H1 (cell line): ENCODE results near the gene FAM210A. TPM values are rescaled to one million over a fixed set of nuclear protein-coding genes. Genes with fewer than 3 reads are reported as not detected.

ENCODE experiments used
- CTCF ChIA-PET: fragments of 300-600 bp; sonication (Branson Sonifier 250); formaldehyde crosslinking; loops from one replicate; lab custom pipeline; 2021; ENCODE audit not compliant: partially characterized antibody; lab: Charles Lee
- POLR2A ChIA-PET: fragments of 300-600 bp; sonication (Branson Sonifier 250); formaldehyde crosslinking; loops from one replicate; lab custom pipeline; 2021; ENCODE audit warnings: inconsistent platforms; ENCODE audit not compliant: partially characterized antibody; lab: Charles Lee
- DNase-seq, 2 experiments: peaks; one replicate each; pipeline versions ENCODE4 v3.0.0 to v3.0.0-alpha.2; 2010 to 2022; ENCODE audit warnings: low spot score in 2 of 2, low read depth in 1 of 2, mixed read lengths in 1 of 2
- FAIRE-seq: peaks from 2 replicates; lab custom pipeline; 2011; peaks lifted over from hg19 to GRCh38; lab: Jason Lieb, UNC
- H2AFZ ChIP-seq: 2 replicates; pipeline ENCODE4 v1.8.1; 2012; ENCODE audit warnings: low read length, inconsistent platforms
- H2AK5ac ChIP-seq: 2 replicates; pipeline ENCODE4 v1.6.1; 2013; ENCODE audit warnings: low read depth, low read length
- H2BK120ac ChIP-seq: replicated peaks from 2 replicates; pipeline ENCODE3; 2013; ENCODE audit warnings: low read depth, low read length, inconsistent platforms
- H2BK12ac ChIP-seq: 2 replicates; pipeline ENCODE4 v1.6.1; 2013; ENCODE audit warnings: low read depth, low read length
- H2BK15ac ChIP-seq: 2 replicates; pipeline ENCODE4 v1.6.1; 2013; ENCODE audit warnings: low read length
- H2BK20ac ChIP-seq: 2 replicates; pipeline ENCODE4 v1.6.1; 2013; ENCODE audit warnings: low read length
- H2BK5ac ChIP-seq: 2 replicates; pipeline ENCODE4 v1.6.1; 2013; ENCODE audit warnings: low read depth, low read length
- H3K14ac ChIP-seq: 2 replicates; pipeline ENCODE4 v1.6.1; 2013; ENCODE audit warnings: inconsistent platforms; ENCODE audit not compliant: insufficient read length
- H3K18ac ChIP-seq: 2 replicates; pipeline ENCODE4 v1.6.1; 2013; ENCODE audit warnings: low read length; ENCODE audit errors: extremely low read depth
- H3K23ac ChIP-seq: 2 replicates; pipeline ENCODE4 v1.6.1; 2013; ENCODE audit warnings: inconsistent platforms; ENCODE audit not compliant: insufficient read length
- H3K23me2 ChIP-seq: 2 replicates; pipeline ENCODE4 v1.6.1; 2013; ENCODE audit warnings: low read depth, low read length
- H3K27ac ChIP-seq: 2 replicates; pipeline ENCODE4 v1.6.1; 2011; ENCODE audit warnings: low read depth, low read length, inconsistent platforms
- H3K27me3 ChIP-seq, 4 experiments: replicated peaks in 1 of 4; 1 replicate in 1 of 4; 2 replicates in 3 of 4; pipeline versions ENCODE4 v1.6.1 to v1.8.1; 2011 to 2013; ENCODE audit warnings: low read length in 3 of 4, mild to moderate bottlenecking in 3 of 4, inconsistent platforms in 2 of 4, mixed read lengths in 2 of 4, moderate library complexity in 1 of 4; ENCODE audit not compliant: control insufficient read depth in 3 of 4, insufficient read depth in 3 of 4; ENCODE audit errors: extremely low read depth in 1 of 4
- H3K36me3 ChIP-seq, 4 experiments: 2 replicates each; pipeline versions ENCODE4 v1.6.1 to v1.8.1; 2011 to 2013; ENCODE audit warnings: mild to moderate bottlenecking in 4 of 4, low read length in 3 of 4, moderate library complexity in 2 of 4, control low read depth in 1 of 4, inconsistent platforms in 1 of 4; ENCODE audit not compliant: insufficient read depth in 4 of 4, control insufficient read depth in 2 of 4
- H3K4ac ChIP-seq: replicated peaks from 2 replicates; pipeline ENCODE3; 2013; ENCODE audit warnings: low read length, low read depth, mixed read lengths, inconsistent platforms; ENCODE audit not compliant: insufficient read length
- H3K4me1 ChIP-seq, 4 experiments: replicated peaks in 1 of 4; 1 replicate in 1 of 4; 2 replicates in 3 of 4; pipeline versions ENCODE4 v1.6.1 to v1.8.1; 2011 to 2013; ENCODE audit warnings: low read length in 3 of 4, inconsistent platforms in 2 of 4, mixed read lengths in 1 of 4; ENCODE audit not compliant: insufficient read depth in 4 of 4, control insufficient read depth in 3 of 4
- H3K4me2 ChIP-seq, 2 experiments: 2 replicates each; pipeline versions ENCODE4 v1.6.1 to v1.8.1; 2011 to 2013; ENCODE audit warnings: low read depth in 2 of 2, low read length in 2 of 2, control low read depth in 1 of 2, inconsistent platforms in 1 of 2, mild to moderate bottlenecking in 1 of 2; ENCODE audit not compliant: insufficient read depth in 1 of 2
- H3K4me3 ChIP-seq, 4 experiments: fragments of 200-600, 300-600 bp in 1 of 4; sonication (generic), shearing (Covaris generic), sonication (Bioruptor Twin) in 1 of 4; 2 replicates each; pipeline versions ENCODE4 v1.5.1 to v1.8.1; 2011 to 2016; ENCODE audit warnings: low read length in 4 of 4, low read depth in 3 of 4, control low read depth in 2 of 4, inconsistent platforms in 2 of 4, mild to moderate bottlenecking in 2 of 4, mixed read lengths in 1 of 4, moderate library complexity in 1 of 4; ENCODE audit not compliant: insufficient read depth in 2 of 4; ENCODE audit errors: extremely low read depth in 1 of 4
- H3K56ac ChIP-seq: replicated peaks from 2 replicates; pipeline ENCODE3; 2013; ENCODE audit warnings: low read depth, mild to moderate bottlenecking, mixed read lengths, low read length, inconsistent platforms; ENCODE audit not compliant: insufficient read length
- H3K79me1 ChIP-seq: 2 replicates; pipeline ENCODE4 v1.6.1; 2013; ENCODE audit warnings: low read depth, low read length, control low read depth
- H3K79me2 ChIP-seq, 2 experiments: 2 replicates each; pipeline versions ENCODE4 v1.6.1 to v1.8.1; 2012 to 2013; ENCODE audit warnings: low read length in 2 of 2, mild to moderate bottlenecking in 2 of 2, inconsistent platforms in 1 of 2; ENCODE audit not compliant: insufficient read depth in 2 of 2, control insufficient read depth in 1 of 2
- H3K9ac ChIP-seq, 4 experiments: replicated peaks in 1 of 4; 1 replicate in 1 of 4; 2 replicates in 3 of 4; pipeline versions ENCODE4 v1.6.1 to v1.8.1; 2011 to 2013; ENCODE audit warnings: low read depth in 3 of 4, low read length in 3 of 4, control low read depth in 2 of 4, mild to moderate bottlenecking in 2 of 4, moderate library complexity in 2 of 4, inconsistent platforms in 1 of 4; ENCODE audit errors: extremely low read depth in 1 of 4
- H3K9me3 ChIP-seq, 2 experiments: 2 replicates each; pipeline versions ENCODE4 v1.6.1 to v1.8.1; 2012 to 2013; ENCODE audit warnings: mild to moderate bottlenecking in 2 of 2, moderate library complexity in 2 of 2, control low read depth in 1 of 2, inconsistent platforms in 1 of 2, low read depth in 1 of 2, low read length in 1 of 2, mixed read lengths in 1 of 2; ENCODE audit not compliant: insufficient read depth in 2 of 2
- H4K20me1 ChIP-seq, 2 experiments: replicated peaks in 1 of 2; 2 replicates each; pipeline versions ENCODE3 to v1.8.1; 2011 to 2013; ENCODE audit warnings: inconsistent platforms in 2 of 2, low read length in 2 of 2, mild to moderate bottlenecking in 1 of 2; ENCODE audit not compliant: insufficient read depth in 2 of 2, control insufficient read depth in 1 of 2
- H4K5ac ChIP-seq: 2 replicates; pipeline ENCODE4 v1.6.1; 2013; ENCODE audit warnings: low read length, low read depth, mixed read lengths, inconsistent platforms; ENCODE audit not compliant: insufficient read length
- H4K8ac ChIP-seq: 2 replicates; pipeline ENCODE4 v1.8.0; 2013; ENCODE audit warnings: mild to moderate bottlenecking, moderate library complexity, low read length, inconsistent platforms; ENCODE audit not compliant: insufficient read depth; ENCODE audit errors: extremely low read depth
- H4K91ac ChIP-seq: replicated peaks from 2 replicates; pipeline ENCODE3; 2013; ENCODE audit warnings: low read length, mixed read lengths, inconsistent platforms; ENCODE audit not compliant: insufficient read length
- TBP ChIP-seq: IDR thresholded peaks from 2 replicates; pipeline ENCODE4 v1.6.1; 2011; ENCODE audit warnings: low read depth, low read length, improper control_type of control experiment
- WGBS, 2 experiments: shearing (Covaris generic) in 1 of 2; methylation state at CpG; one replicate each; pipeline versions ENCODE4 v1.1.6 to v1.1.7; 2013 to 2015; ENCODE audit warnings: low lambda C conversion rate in 2 of 2, mixed read lengths in 2 of 2, inconsistent platforms in 1 of 2, low coverage in 1 of 2, missing lambda C conversion rate in 1 of 2; ENCODE audit not compliant: insufficient replicate concordance in 2 of 2, insufficient coverage in 1 of 2, insufficient read length in 1 of 2; ENCODE audit errors: extremely low coverage in 1 of 2, missing lambda C conversion rate in 1 of 2; 5-methylcytosine and 5-hydroxymethylcytosine counted together
- polyA plus RNA-seq, 7 experiments: library from polyadenylated mRNA; depleted of rRNA in 3 of 7; stranded (reverse) in 5 of 7; unstranded in 2 of 7; fragments of >200 nt in 5 of 7; fragments of 200-250 nt in 2 of 7; gene quantifications; 1 replicate in 5 of 7; 2 replicates in 1 of 7; 4 replicates in 1 of 7; pipeline versions ENCODE4 v1.2.1 to v1.2.3, GENCODE V29; 2011 to 2013; ENCODE audit warnings: missing spikeins in 2 of 7, mixed read lengths in 2 of 7
- total RNA-seq: library from RNA; stranded (reverse); fragmentation: NEBNext Ultra II Directional; extraction: Animal tissue kit (Norgen Biotek cat#: 25700); gene quantifications from 2 replicates; pipeline ENCODE4 v1.2.1, GENCODE V29; 2021

The FAM210A gene
- total and polyA plus RNA-seq, 2 of the 8 experiments (the other 6 are each of a cell fraction or from before 2014, with no cell fraction given) = 8.2 to 25.4 TPM

DNA sequence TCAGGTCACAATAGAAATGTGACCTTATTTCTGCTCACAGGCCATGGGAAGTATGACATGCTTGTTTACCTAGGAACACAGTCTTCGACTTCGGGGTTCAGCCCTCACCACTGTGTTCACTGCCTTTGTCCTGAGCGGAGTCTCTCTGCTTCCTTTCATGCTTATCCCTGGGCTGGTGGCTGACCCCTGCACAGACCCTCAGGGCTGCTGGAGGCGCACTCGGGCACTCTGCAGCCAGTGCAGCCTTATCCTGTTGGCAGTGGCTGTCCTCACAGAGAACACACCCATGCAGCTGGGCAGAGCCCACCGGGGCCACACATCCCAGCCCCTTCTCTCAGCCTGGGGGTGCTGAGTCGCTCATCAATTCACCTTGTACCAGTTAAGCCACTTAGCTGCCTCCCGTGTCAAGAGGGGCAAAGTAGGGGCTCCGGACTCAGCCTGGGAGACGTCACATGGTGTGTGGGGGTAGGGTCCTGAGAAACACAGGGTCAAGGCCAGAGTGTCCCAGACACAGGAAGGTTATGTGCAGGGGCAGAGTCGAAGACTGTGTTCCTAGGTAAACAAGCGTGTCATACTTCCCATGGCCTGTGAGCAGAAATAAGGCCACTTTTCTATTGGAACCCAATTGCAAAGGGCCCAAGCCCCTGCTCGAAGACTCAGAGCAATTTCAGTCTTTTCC, 107.5 kb downstream of the FAM210A start:
- Histone ChIP-seq H4K20me1 (no peaks in the 10 kb centered on the region), H2BK15ac (no peak overlapping the region), H3K14ac (no peak overlapping the region), H3K79me1 (no peaks in the 10 kb centered on the region; the same call in 1 of the 2 replicates), H2BK20ac (no peak overlapping the region), H3K56ac (no peak overlapping the region), H4K8ac (peak overlapping the region; percentile 29; the same call in 1 of the 2 replicates), H3K4me3 (no peak overlapping the region), H3K18ac (no peak overlapping the region), H3K36me3 (no peaks in the 10 kb centered on the region), H2AK5ac (no peak overlapping the region), H3K9me3 (no peaks in the 10 kb centered on the region), H4K5ac (no peak overlapping the region), H3K23me2 (no peaks in the 10 kb centered on the region), H3K27ac (no peak overlapping the region), H3K23ac (no peak overlapping the region), H3K4me1 (no peaks in the 10 kb centered on the region), H2BK120ac (no peak overlapping the region), H2BK5ac (no peak overlapping the region), H3K9ac (no peak overlapping the region), H3K27me3 (peaks cover 0 to 3% (median under 1%) of the 10 kb centered on the region in 4 experiments; a peak in 2 of 7 replicates), H3K79me2 (no peaks in the 10 kb centered on the region), H2BK12ac (no peak overlapping the region), H3K4ac (no peak overlapping the region), H2AFZ (no peak overlapping the region; the same call in 1 of the 2 replicates), H3K4me2 (no peak overlapping the region)
- 79% methylated on average over 13 of the region's 13 CpGs; no CpG with 5 or more reads in 1 of the 2 experiments for WGBS, 2 experiments
- DNase-seq = no peak
- no peak for FAIRE-seq
- ChIA-PET POLR2A (no interaction called here), CTCF (interaction anchor here (0.8 to 1.1 kb wide), 3 partner anchors 9 to 90 kb away, joined by 3 to 4 read pairs (median 3); no protein-coding TSS in a partner anchor)
- no peak for TF ChIP-seq TBP
- TF ChIP-seq, all 59 proteins: peak for 0
- no peak overlapping the region for H4K91ac ChIP-seq
